Activated CD4-positive, alpha-beta memory T cell treated with anti-CD3 and anti-CD28 coated beads for 36 hours (primary cell): ENCODE data around the gene SART3. TPM values are rescaled to one million over a fixed set of nuclear protein-coding genes. Genes with fewer than 3 reads are reported as not detected.

Experiments used
- CTCF ChIA-PET: fragments of 350-600 bp; sonication (Branson Sonifier 250); formaldehyde crosslinking; loops from one replicate; lab custom pipeline; 2021; ENCODE audit warnings: antibody characterized with exemption, inconsistent platforms; lab: Charles Lee
- POLR2A ChIA-PET: fragments of 350-600 bp; sonication (Branson Sonifier 250); formaldehyde crosslinking; loops from one replicate; lab custom pipeline; 2021; ENCODE audit warnings: antibody characterized with exemption; lab: Charles Lee
- DNase-seq: peaks from one replicate; pipeline ENCODE4 v3.0.0-alpha.2; 2020
- H3K27ac Mint-ChIP-seq: one replicate; pipeline ENCODE4 v1.8.0; 2021; ENCODE audit warnings: mixed read lengths
- H3K27me3 Mint-ChIP-seq: one replicate; pipeline ENCODE4 v1.8.0; 2021; ENCODE audit warnings: mixed read lengths
- H3K36me3 Mint-ChIP-seq: one replicate; pipeline ENCODE4 v1.8.0; 2021; ENCODE audit warnings: mixed read lengths
- H3K4me1 Mint-ChIP-seq: one replicate; pipeline ENCODE4 v1.8.0; 2021; ENCODE audit warnings: low read depth, mixed read lengths
- H3K4me3 Mint-ChIP-seq: one replicate; pipeline ENCODE4 v1.8.0; 2021; ENCODE audit warnings: mild to moderate bottlenecking, mixed read lengths
- H3K9me3 Mint-ChIP-seq: one replicate; pipeline ENCODE4 v1.8.0; 2021; ENCODE audit warnings: mixed read lengths
- intact Hi-C: fragments of 100-400 bp; cut with micrococcal nuclease; formaldehyde crosslinking; loops from one replicate; pipeline ENCODE4 v1.15.1; 2023
- total RNA-seq, 2 experiments: library from RNA; stranded (reverse); gene quantifications; one replicate each; pipeline ENCODE4 v1.2.3, GENCODE V29; 2021

SART3 gene
- total RNA-seq, 2 experiments from 2014 or later: 84.3 to 91.5 TPM

- peak overlapping the region; percentile 36 for H3K27ac Mint-ChIP-seq
- ChIA-PET POLR2A (interaction anchor here (1.0 kb wide), 1 partner anchor 9 kb away, joined by 3 read pairs; no protein-coding TSS in a partner anchor), CTCF (no interaction called here)
- intact Hi-C loops: no loop called here
- no peak overlapping the region for H3K4me3 Mint-ChIP-seq
- peaks cover 53% of the 10 kb centered on the region for H3K36me3 Mint-ChIP-seq
- no peak for DNase-seq
- H3K9me3 Mint-ChIP-seq: no peaks in the 10 kb centered on the region
- H3K4me1 Mint-ChIP-seq: peaks cover 5% of the 10 kb centered on the region
- no peaks in the 10 kb centered on the region for H3K27me3 Mint-ChIP-seq
Observed at GRCh38 chr12:108525681-108526080, 35.3 kb downstream of the SART3 start.

DNA sequence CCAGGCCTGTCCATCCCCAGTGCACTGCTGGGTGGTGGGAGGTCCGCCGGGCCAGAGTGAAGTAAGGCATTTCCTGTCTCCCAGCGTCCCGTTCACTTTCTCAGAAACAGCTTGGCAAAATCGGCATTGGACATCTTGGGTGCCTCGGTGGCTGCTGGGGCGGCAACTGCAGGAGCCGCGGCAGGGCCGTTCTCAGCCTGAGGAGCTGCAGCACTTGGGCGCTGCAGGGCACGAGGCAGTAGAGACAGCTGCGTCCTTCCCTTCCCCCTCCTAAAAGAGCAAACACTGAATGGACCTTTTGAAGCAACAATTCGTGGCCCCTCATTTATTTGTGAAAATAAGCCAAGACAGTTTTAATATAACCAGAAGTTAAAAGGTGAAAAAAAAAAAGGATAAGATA lies 37.6 kb downstream of the SART3 start:
- no peak for DNase-seq
- Mint-ChIP-seq H3K27ac (no peak overlapping the region), H3K9me3 (no peaks in the 10 kb centered on the region), H3K4me3 (no peak overlapping the region), H3K27me3 (no peaks in the 10 kb centered on the region), H3K4me1 (peaks cover 8% of the 10 kb centered on the region), H3K36me3 (peaks cover 49% of the 10 kb centered on the region)
- intact Hi-C loops: no loop called here
- POLR2A ChIA-PET: no interaction called here
- CTCF ChIA-PET: interaction anchor here (1.3 to 2.6 kb wide), 2 partner anchors 11 to 95 kb away, joined by 3 to 11 read pairs; no protein-coding TSS in a partner anchor

- DNase-seq: no peak
- Mint-ChIP-seq H3K4me3 (no peak overlapping the region), H3K27ac (no peak overlapping the region), H3K27me3 (no peaks in the 10 kb centered on the region), H3K36me3 (peaks cover 35% of the 10 kb centered on the region), H3K4me1 (peaks cover 21% of the 10 kb centered on the region), H3K9me3 (no peaks in the 10 kb centered on the region)
- POLR2A ChIA-PET: interaction anchor here (0.9 kb wide), 1 partner anchor 337 kb away, joined by 3 read pairs; no protein-coding TSS in a partner anchor
- intact Hi-C loops: loop anchor here (5.0 to 10.0 kb wide), 4 partner anchors 185 to 832 kb away; partner anchors contain the start of genes CMKLR1, CORO1C and PWP1
- CTCF ChIA-PET: no interaction called here
Observed at GRCh38 chr12:108519558-108519957, 41.4 kb downstream of the SART3 start.

- Mint-ChIP-seq H3K9me3 (no peaks in the 10 kb centered on the region), H3K27me3 (no peaks in the 10 kb centered on the region), H3K36me3 (peaks cover 32% of the 10 kb centered on the region), H3K4me3 (no peak overlapping the region), H3K27ac (no peak overlapping the region), H3K4me1 (peaks cover 22% of the 10 kb centered on the region)
- CTCF ChIA-PET: no interaction called here
- intact Hi-C loops: loop anchor here (5.0 to 10.0 kb wide), 4 partner anchors 184 to 832 kb away; partner anchors contain the start of genes CMKLR1, CORO1C and PWP1
- no peak for DNase-seq
- POLR2A ChIA-PET: interaction anchor here (0.9 kb wide), 1 partner anchor 338 kb away, joined by 3 read pairs; no protein-coding TSS in a partner anchor
Observed at GRCh38 chr12:108518716-108519496, 42.1 kb downstream of the SART3 start.

- ChIA-PET CTCF (no interaction called here), POLR2A (no interaction called here)
- intact Hi-C loops: loop anchor here (5.0 to 10.0 kb wide), 4 partner anchors 183 to 831 kb away; partner anchors contain the start of genes CMKLR1, CORO1C and PWP1
- Mint-ChIP-seq H3K4me1 (peaks cover 24% of the 10 kb centered on the region), H3K27me3 (no peaks in the 10 kb centered on the region), H3K36me3 (peaks cover 28% of the 10 kb centered on the region), H3K9me3 (no peaks in the 10 kb centered on the region), H3K4me3 (no peak overlapping the region), H3K27ac (no peak overlapping the region)
- DNase-seq: no peak
Observed at GRCh38 chr12:108518101-108518715, 42.8 kb downstream of the SART3 start.

DNA sequence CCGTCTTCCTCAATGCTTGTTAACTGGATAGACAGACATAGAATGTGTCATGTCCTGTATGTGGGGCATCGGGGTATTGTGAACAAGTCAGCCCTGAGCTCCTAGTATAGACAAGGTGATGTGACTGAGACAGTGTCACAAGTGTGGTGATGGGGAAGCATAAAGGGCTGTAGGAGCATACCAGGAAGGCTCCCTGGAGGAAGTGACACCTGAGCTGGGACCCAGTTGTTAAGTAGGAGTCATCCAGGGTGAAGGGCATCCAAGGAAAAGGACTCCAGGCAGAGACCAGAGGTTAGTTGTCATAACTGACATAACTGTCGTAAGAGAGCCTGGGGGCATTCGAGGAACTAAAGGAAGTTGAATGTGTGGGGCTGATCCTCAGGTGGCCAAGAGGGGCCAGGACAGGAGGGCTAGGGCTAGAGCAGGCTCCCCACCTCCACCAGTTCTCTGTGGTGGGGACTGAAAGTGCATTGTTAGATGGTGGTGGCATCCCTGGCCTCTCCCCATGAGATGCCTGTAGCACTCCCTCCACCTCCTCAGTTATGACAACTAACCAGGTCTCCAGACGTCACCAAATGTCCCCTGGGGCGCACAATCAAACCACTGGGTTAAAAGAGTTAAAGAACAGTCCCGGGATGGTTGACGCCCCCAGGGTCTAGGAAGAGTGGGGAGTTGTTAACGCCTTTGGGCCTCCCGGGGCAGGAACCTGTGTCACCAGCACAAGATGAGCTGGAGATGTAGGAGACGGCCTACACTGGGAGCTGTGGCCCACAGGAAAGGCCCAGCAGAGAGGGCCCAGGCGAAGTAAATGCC lies 43.5 kb downstream of the SART3 start:
- DNase-seq: no peak
- H3K4me3 Mint-ChIP-seq: no peak overlapping the region
- peaks cover 24% of the 10 kb centered on the region for H3K4me1 Mint-ChIP-seq
- H3K27ac Mint-ChIP-seq: no peak overlapping the region
- POLR2A ChIA-PET: interaction anchor here (1.4 kb wide), 1 partner anchor 9 kb away, joined by 3 read pairs; no protein-coding TSS in a partner anchor
- intact Hi-C loops: loop anchor here (5.0 to 10.0 kb wide), 4 partner anchors 183 to 830 kb away; partner anchors contain the start of genes CMKLR1, CORO1C and PWP1
- CTCF ChIA-PET: no interaction called here
- peaks cover 28% of the 10 kb centered on the region for H3K36me3 Mint-ChIP-seq
- H3K27me3 Mint-ChIP-seq: no peaks in the 10 kb centered on the region
- H3K9me3 Mint-ChIP-seq: no peaks in the 10 kb centered on the region

DNA sequence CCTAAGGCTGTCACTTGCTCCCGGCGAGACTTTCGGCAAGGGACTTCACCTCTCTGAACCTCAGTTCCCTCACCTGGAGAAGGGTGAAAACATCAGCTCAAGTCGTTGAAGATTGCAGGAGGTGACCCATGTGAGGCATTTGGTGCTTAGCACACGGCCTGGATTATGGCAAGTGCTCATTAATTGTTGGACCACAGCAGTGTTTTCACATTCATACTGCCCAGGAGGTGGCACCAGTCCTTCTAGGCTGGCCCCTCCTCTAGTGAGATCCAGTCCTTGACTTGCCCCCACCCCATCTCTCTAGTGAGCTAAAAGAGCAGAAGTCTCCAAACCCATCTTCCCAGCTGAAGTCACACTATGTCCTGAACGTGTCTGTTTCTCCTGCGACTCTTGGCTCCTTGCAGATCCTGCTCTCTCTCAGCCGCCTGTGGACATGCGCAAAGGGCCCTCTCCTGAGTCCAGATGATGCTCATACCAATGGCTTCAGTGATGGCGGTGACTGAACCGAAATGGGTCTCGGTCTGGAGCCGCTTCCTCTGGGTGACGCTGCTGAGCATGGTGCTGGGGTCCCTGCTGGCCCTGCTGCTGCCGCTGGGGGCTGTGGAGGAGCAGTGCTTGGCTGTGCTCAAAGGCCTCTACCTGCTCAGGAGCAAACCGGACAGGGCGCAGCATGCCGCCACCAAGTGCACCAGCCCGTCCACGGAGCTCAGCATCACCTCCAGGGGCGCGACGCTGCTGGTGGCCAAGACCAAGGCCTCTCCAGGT lies 44.3 kb downstream of the SART3 start:
- Mint-ChIP-seq H3K36me3 (peaks cover 23% of the 10 kb centered on the region), H3K4me1 (peaks cover 30% of the 10 kb centered on the region), H3K27ac (peak overlapping the region; percentile 23), H3K9me3 (no peaks in the 10 kb centered on the region), H3K4me3 (peak overlapping the region; percentile 88), H3K27me3 (no peaks in the 10 kb centered on the region)
- intact Hi-C loops: loop anchor here (5.0 to 10.0 kb wide), 4 partner anchors 182 to 829 kb away; partner anchors contain the start of genes CMKLR1, CORO1C and PWP1
- no peak for DNase-seq
- CTCF ChIA-PET: interaction anchor here (1.2 to 1.5 kb wide), 2 partner anchors 11 to 101 kb away, joined by 3 to 5 read pairs; no protein-coding TSS in a partner anchor
- POLR2A ChIA-PET: interaction anchor here (1.4 kb wide), 1 partner anchor 9 kb away, joined by 3 read pairs; no protein-coding TSS in a partner anchor

DNA sequence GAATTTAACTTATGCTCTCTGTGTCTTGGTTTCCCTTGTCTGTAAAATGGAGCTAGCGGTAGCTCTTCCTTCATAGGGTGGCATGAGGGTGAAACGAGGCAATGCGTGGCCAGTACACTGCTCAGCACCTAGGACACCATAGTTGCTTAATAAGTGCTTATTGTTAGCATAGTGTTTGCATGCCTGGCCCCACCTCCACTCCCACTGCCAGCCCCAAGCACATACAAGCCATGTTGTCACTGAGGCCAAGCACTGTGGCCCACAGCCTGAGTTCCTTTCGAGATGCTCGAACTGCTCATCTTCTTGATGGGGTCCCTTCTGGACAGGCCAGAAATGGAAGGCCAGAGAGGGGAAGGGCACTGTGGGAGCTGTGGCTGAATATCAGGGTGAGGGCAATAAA lies 45.1 kb downstream of the SART3 start:
- CTCF ChIA-PET: interaction anchor here (1.2 to 1.5 kb wide), 2 partner anchors 12 to 101 kb away, joined by 3 to 5 read pairs; no protein-coding TSS in a partner anchor
- H3K9me3 Mint-ChIP-seq: no peaks in the 10 kb centered on the region
- no peak for DNase-seq

DNA sequence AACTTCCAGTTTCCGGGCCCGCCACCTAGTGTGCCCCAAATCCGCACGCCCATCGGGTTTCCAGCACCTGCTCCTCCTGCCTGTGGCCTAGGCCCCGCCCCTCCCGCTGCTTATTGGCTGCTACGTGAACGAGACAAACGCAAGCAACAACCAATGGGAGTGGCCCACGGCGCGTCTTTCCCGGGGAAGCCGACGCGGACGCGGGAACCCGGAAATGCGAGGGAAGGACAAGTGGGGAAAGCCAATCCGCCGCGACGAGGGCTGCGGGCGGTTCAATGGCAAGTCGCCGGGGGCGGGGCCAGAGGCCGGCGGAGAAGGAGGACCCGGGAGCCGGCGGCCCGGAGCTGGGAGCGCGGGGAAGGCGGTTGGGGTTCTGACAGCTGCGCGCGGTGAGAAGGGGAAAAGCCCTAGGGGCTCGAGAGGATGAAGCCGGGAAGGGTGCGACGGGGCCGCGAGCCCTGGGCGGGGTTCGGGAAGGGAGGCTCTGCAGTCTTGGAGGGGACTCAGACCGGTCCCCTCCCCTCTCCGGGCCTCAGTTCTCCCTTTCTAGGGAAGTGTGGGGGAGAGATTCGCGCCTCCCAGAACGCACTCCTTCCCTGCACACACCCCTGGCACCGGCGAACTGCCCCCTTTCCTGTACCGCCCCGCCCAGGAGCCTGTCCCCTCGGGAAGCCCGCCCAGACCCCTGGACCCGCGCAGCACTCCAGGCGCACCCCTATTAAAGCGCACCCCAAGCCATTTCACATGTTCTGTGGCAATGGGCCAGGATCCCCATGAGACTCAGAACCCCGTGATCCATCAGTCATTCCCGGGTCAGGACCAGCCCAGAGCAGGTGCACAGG lies 45.8 kb downstream of the SART3 start, which contains the start of gene FICD:
TSS of gene FICD (plus strand) at position 305 of the 842 bp plus-strand sequence. CDS start 1,696 bp downstream, outside the sequence.
- Mint-ChIP-seq H3K9me3 (no peaks in the 10 kb centered on the region), H3K27ac (peak within 1 kb of the TSS; percentile 84), H3K4me3 (peak within 1 kb of the TSS; percentile 88), H3K4me1 (peaks cover 34% of the 10 kb centered on the region), H3K27me3 (no peaks in the 10 kb centered on the region), H3K36me3 (peaks cover 15% of the 10 kb centered on the region)
- intact Hi-C loops: loop anchor here (1.0 to 10.0 kb wide), 9 partner anchors 46 to 1057 kb away; partner anchors contain the start of genes CMKLR1, CORO1C, MMAB and MVK
- DNase-seq: peak; percentile 100
- ChIA-PET CTCF (interaction anchor here (0.6 to 1.5 kb wide), 4 partner anchors 13 to 1011 kb away, joined by 3 to 4 read pairs (median 3); no protein-coding TSS in a partner anchor), POLR2A (interaction anchor here (0.6 to 1.2 kb wide), 2 partner anchors 51 to 116 kb away, joined by 3 read pairs; no protein-coding TSS in a partner anchor)

More for the DNA sequence above, 45.1 kb downstream of the SART3 start:
- peak overlapping the region; percentile 88 for H3K4me3 Mint-ChIP-seq
- H3K27me3 Mint-ChIP-seq: no peaks in the 10 kb centered on the region
- H3K36me3 Mint-ChIP-seq: peaks cover 20% of the 10 kb centered on the region
- H3K27ac Mint-ChIP-seq: peak overlapping the region; percentile 84
- intact Hi-C loops: loop anchor here (1.0 to 10.0 kb wide), 6 partner anchors 45 to 829 kb away; partner anchors contain the start of genes CMKLR1, CORO1C, PWP1 and SART3
- POLR2A ChIA-PET: interaction anchor here (1.4 kb wide), 1 partner anchor 10 kb away, joined by 3 read pairs; no protein-coding TSS in a partner anchor
- peaks cover 34% of the 10 kb centered on the region for H3K4me1 Mint-ChIP-seq
